A673 (cell line): Measurements from ENCODE around the gene TIA1.

ENCODE experiments used
- EZH2 ChIP-seq: fragments of 200-600 bp; sonication (generic); IDR thresholded peaks from 2 replicates; pipeline ENCODE4 v1.6.1; 2017; ENCODE audit warnings: borderline replicate concordance, low read depth, mild to moderate bottlenecking, mixed read lengths, antibody characterized with exemption, low read length; ENCODE audit not compliant: poor library complexity, severe bottlenecking
- TF ChIP-seq, protein P1 (sequence below): fragments of 300-800, 200-600 bp; sonication (generic); conservative IDR thresholded peaks from 2 replicates; pipeline ENCODE4 v1.5.1; 2017; ENCODE audit warnings: low read depth, mild to moderate bottlenecking, antibody characterized with exemption, low read length, moderate library complexity, mixed read lengths

- TF ChIP-seq, protein P1, sequence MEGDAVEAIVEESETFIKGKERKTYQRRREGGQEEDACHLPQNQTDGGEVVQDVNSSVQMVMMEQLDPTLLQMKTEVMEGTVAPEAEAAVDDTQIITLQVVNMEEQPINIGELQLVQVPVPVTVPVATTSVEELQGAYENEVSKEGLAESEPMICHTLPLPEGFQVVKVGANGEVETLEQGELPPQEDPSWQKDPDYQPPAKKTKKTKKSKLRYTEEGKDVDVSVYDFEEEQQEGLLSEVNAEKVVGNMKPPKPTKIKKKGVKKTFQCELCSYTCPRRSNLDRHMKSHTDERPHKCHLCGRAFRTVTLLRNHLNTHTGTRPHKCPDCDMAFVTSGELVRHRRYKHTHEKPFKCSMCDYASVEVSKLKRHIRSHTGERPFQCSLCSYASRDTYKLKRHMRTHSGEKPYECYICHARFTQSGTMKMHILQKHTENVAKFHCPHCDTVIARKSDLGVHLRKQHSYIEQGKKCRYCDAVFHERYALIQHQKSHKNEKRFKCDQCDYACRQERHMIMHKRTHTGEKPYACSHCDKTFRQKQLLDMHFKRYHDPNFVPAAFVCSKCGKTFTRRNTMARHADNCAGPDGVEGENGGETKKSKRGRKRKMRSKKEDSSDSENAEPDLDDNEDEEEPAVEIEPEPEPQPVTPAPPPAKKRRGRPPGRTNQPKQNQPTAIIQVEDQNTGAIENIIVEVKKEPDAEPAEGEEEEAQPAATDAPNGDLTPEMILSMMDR, result no peak
- TF ChIP-seq EZH2, result no peak
Observed at GRCh38 chr2:70233926-70234325, 14.5 kb downstream of the TIA1 start.
